HG03175 (cell line): ENCODE results near the gene RALY.

ENCODE experiments used
- ATAC-seq: cut with Tn5 transposase; IDR thresholded peaks from one replicate; pipeline ENCODE4 v1.9.1; 2021; ENCODE audit warnings: mild to moderate bottlenecking, moderate library complexity; ENCODE audit not compliant: unreplicated experiment

Gene RALY

DNA sequence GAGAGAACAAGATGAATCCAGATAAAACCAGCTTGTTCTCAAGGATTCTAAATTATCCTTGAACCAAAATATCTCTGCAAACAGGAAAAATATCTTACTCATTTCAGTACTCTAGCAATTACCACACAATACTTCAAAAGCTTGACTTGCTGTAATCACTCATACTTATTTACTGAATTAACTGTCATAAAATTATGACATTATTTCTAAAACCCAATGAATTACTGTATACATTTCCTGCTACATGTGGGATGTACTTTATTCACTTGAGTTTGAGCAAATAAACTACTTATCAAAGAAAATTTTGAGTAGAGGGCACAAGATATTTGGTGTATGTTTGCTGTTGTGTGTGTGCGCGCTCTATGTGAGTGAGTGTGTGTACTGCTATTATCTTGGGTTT, 108.6 kb downstream of the RALY start:
- no peak for ATAC-seq

GRCh38 chr20:34104059-34104458, 110.3 kb downstream of the RALY start:
- ATAC-seq, result no peak

- ATAC-seq, result no peak
These were observed 112.4 kb downstream of the RALY start for GRCh38 chr20:34105978-34106675.

DNA sequence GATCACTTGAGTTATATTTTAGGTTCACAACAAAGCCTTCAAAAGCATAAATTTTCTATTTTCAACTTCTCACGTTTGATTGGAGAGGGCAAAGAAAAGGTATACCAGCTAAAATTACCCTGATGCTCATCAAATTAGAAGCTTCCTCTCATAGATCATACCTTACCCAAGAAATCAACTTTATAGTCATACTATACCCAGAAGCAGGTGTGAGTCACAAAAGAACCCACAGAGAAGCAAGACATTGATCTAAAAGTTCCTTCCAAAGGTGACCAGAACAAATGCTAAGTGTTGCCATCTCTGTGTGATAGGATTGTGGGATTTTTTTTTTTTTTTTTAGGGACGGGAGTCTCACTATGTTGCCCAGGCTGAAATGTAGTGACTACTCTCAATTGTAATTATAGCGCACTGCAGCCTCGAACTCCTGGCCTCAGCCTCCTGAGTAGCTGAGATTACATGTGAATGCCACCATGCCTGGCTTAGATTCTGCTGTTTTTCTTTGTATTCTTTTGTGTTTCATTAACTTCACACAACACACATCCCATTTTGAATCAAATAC, 115.0 kb downstream of the RALY start:
- ATAC-seq, result no peak

- no peak for ATAC-seq
These were observed 115.7 kb downstream of the RALY start for GRCh38 chr20:34109442-34109841.

GRCh38 chr20:34110025-34110744, 116.5 kb downstream of the RALY start:
- no peak for ATAC-seq

DNA sequence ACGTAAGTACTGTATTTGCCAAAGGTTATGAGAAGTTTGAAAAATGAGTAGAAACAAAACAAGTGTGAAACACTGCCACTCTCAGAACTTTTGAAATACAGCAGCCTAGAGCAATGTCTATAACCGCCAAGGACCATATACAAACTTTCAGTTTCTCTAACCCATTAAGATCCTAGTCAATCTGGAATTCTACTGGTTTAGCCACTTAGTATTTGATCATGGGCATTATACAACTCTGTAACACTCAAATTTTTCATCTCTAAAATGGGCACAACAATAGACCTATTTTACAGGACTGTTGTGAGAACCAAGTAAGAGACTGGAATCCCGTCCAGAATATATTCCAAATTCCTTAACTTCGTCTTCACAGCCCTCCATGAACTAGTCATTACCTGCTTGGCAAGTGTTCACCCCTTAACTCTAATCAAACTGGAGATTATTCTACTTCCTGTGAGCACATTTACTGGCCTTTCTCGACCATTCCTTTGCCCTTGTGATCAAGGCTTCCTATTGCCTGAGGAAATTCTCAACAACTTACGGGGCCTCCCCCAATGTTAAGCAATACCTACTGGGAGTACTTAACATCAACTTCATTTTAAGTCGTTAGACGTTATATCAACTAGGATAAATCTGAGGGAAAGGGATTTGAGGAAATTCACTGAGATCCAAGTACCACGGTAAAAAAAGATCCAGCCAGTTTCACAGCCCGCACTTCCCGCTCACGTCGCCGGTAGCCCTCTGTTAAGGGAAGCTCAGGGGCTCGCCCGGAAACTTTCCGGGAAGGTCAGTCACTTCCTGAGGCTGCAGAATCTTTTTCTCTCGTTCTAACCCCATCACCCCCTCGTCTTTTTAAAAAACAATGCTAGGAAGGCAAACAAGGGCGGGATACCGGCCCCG, 117.3 kb downstream of the RALY start:
- ATAC-seq, result no peak

- peak; percentile 86 for ATAC-seq
These were observed 118.2 kb downstream of the RALY start, which contains the start of gene EIF2S2 for GRCh38 chr20:34111702-34112599. Gene EIF2S2 (minus strand): TSS chr20:34112243. CDS start chr20:34112110, 133 bp downstream.

DNA sequence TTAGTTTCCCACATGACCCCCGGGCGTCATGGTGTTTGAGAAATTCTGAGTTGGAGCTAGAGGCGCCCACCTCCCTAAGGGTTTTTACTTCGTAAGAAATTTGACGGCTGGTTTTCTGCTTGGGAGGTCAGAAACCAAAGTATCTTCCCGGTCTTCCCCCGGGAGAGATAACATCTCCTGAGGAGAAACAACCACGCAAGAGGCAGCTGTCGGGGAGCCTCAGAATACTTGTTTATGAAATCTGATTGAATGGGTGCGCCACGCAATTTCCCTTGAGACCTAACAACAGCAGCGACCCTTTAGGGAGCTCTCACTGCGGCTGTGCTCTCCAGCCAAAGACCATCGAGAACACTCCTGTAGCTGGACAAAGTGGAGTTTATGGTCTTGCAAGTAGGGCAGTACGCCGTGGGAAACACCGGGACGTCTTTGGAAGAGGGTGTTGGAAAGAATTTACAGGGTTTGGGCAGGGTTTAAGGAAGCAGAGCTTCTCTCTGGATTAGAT, 118.9 kb downstream of the RALY start:
- no peak for ATAC-seq

GRCh38 chr20:34114809-34115208, 121.1 kb downstream of the RALY start:
- ATAC-seq, result no peak

DNA sequence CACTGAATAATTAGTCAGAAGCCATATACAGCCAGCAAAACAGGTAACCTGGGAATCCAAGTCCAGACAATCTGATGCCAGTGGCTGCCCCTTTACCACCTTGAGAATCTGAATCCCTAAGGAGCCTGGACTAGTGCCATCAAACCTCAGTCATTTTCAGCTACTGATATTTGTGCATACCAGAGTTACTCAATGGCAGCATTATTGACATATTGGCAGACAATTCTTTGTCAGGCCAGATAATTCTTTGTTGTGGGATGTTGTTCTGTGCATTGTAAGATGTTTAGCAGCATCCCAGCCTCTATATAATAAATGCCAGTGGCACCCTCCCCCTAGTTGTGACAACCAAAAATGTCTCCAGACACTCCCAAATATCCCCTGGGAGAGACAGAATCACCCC, 121.5 kb downstream of the RALY start:
- no peak for ATAC-seq

GRCh38 chr20:34120213-34120612, 126.5 kb downstream of the RALY start:
- ATAC-seq, result no peak

DNA sequence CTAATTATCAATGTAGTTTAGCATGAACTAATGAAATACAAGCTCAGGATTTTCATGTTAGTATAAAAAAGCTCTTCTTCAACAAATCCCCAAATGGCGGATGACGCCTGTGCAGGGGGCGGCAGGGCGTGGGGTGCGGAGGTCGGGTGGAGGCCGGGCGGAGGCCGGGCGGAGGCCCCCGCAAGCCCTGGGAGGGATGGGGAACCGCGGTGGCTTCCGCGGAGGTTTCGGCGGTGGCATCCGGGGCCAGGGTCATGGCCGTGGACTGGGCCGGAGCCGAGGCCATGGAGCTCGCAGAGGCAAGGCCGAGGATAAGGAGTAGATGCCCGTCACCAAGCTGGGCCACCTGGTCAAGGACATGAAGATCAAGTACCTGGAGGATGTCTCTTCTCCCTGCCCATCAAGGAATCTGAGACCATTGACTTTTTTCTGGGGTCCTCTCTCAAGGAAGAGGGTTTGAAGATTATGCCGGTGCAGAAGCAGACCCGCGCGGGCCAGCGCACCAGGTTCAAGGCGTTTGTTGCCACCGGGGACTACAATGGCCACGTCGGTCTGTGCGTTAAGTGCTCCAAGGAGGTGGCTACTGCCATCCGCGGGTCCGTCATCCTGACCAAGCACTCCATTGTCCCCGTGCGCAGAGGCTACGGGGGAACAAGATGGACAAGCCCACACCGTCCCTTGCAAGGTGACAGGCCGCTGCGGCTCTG, 128.7 kb downstream of the RALY start:
- no peak for ATAC-seq

DNA sequence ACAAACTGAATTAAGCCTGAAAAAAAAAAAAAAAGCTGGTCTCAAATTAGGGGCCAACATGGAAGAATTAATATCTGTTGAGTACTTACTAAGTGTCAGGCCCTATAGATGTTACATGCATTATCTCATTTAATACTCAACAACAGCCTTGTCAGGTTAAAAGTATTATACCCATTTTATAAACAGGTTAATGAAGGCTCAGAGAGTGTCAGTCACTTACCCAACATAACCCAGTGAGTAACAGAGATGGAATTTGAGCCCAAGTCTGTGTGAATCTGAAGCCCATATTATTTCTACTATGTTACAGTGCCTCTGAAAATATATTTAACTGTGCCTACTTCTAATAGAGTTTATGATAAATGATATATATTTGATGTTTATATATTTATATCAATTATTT, 129.6 kb downstream of the RALY start:
- no peak for ATAC-seq

DNA sequence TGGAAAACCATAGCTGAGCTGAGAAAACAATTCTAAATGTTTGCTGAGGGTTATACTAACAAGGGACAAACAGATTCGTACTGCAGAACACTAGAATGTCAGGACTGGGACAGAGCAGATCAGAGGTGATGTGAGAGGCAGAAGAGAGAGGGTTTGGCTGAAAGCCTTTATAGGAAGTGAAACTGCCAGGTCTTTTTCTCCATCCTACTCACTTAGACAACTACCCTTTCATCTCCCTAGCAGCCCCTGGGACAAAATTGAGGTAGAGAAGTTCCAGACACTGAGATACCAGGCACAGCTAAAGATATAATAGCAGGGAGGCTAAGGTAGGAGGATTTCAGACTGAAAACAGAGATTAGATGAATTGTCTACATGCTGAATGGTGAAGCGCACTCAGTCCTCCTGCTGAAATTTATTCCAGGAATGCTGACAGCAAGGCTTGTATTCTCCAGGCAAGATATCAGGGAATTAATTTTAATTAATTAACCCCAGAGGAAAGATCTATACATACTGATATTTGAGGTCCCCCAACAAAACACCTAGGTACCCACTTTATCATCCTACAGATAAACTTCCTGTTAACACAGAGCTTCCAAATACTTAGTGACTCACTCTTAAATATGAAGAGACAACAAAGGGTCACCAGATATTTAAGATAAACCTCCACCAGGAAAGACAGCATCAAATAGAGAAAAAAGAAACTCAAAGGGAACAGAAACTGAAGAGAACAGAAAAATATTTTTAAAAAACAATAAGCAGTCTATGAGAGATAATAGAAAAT, 130.9 kb downstream of the RALY start:
- ATAC-seq, result no peak

DNA sequence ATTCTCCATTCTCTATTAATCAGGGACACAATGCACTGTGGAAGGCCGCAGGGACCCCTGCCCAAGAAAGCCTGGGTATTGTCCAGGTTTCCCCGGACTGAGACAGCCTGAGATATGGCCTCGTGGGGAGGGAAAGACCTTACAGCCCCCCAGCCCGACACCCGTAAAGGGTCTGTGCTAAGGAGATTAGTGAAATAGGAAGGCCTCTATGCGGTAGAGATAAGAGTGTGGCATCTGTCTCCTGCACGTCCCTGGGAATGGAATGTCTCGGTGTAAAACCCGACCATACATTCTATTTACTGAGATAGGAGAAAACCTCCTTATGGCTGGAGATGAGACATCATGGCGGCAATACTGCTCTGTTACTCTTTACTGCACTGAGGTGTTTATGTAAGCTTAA, 134.1 kb downstream of the RALY start:
- no peak for ATAC-seq

DNA sequence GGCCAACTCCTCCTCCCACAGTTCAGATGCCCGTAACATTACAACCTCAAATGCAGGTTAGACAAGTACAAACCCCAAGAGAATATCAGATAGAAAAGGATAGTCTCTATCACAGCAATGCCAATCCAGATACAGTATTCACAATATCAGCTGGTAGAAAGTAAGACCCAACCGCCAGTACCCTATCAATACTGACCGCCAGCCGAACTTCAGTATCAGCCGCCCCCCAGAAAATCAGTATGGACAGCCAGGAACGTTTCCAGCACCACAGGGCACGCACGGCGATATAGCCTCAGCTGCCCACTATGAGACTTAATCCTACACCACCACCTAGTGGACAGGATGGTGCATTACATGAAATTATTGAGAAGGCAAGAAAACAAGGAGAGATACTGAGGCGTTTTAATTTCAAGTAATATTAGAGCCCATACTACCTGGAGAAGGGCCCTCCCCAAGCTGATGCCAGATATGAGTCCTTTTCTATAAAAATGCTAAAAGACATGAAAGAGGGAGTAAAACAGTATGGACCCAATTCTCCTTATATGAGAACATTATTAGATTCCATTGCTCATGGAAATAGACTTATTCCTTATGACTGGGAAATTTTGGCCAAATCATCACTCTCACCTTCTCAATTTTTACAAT, 135.9 kb downstream of the RALY start:
- ATAC-seq, result no peak

DNA sequence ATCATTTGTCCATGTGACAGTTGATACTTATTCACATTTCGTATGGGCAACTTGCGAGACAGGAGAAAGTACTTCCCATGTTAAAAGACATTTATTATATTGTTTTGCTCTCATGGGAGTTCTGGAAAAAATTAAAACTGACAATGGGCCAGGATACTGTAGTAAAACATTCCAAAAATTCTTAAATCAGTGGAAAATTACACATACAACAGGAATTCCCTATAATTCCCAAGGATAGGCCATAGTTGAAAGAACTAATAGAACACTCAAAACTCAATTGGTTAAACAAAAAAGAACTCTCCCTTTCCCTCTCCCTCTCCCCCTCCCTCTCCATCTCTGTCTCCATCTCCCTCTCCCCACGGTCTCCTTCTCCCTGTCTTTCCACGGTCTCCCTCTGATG, 137.8 kb downstream of the RALY start:
- ATAC-seq, result no peak
